Right forelimb (tissue), 1 donor: ENCODE results near the gene APBB2.
"Not testable (repeated sequence)": the region's sequence is repeated elsewhere in the genome, so short reads cannot be mapped to it uniquely, and the experiment has no call there.

Experiments
- DNase-seq: peaks from one replicate; pipeline ENCODE4 v3.0.0-alpha.2; 2018

Gene APBB2

GRCh38 chr4:41052287-41052686 is 162.1 kb downstream of the APBB2 start:
- DNase-seq, result no peak

- DNase-seq, result no peak
Observed at GRCh38 chr4:41050880-41051775, 163.2 kb downstream of the APBB2 start.

- DNase-seq, result no peak
Observed at GRCh38 chr4:41050116-41050515, 164.2 kb downstream of the APBB2 start.

GRCh38 chr4:41049176-41049575 is 165.2 kb downstream of the APBB2 start:
- not testable (repeated sequence) for DNase-seq

GRCh38 chr4:41044791-41045190 is 169.6 kb downstream of the APBB2 start:
- no peak for DNase-seq

GRCh38 chr4:41044165-41044564 is 170.2 kb downstream of the APBB2 start:
- DNase-seq, result no peak

GRCh38 chr4:41043465-41043864 is 170.9 kb downstream of the APBB2 start:
- no peak for DNase-seq

GRCh38 chr4:41041551-41041950 is 172.8 kb downstream of the APBB2 start:
- DNase-seq, result no peak

- DNase-seq, result no peak
Observed at GRCh38 chr4:41039317-41039716, 175.0 kb downstream of the APBB2 start.

- no peak for DNase-seq
Observed at GRCh38 chr4:41038304-41038703, 176.0 kb downstream of the APBB2 start.

- no peak for DNase-seq
Observed at GRCh38 chr4:41029098-41029497, 185.2 kb downstream of the APBB2 start.

- no peak for DNase-seq
Observed at GRCh38 chr4:41028392-41029076, 185.8 kb downstream of the APBB2 start.

- DNase-seq, result no peak
Observed at GRCh38 chr4:41026971-41027370, 187.4 kb downstream of the APBB2 start.

- DNase-seq, result no peak
Observed at GRCh38 chr4:41025824-41026223, 188.5 kb downstream of the APBB2 start.

- DNase-seq, result no peak
Observed at GRCh38 chr4:41024556-41025491, 189.5 kb downstream of the APBB2 start.

GRCh38 chr4:41022116-41022515 is 192.2 kb downstream of the APBB2 start:
- DNase-seq, result no peak

- DNase-seq, result no peak
Observed at GRCh38 chr4:41015016-41015675, 199.2 kb downstream of the APBB2 start.

GRCh38 chr4:41014158-41014557 is 200.2 kb downstream of the APBB2 start:
- no peak for DNase-seq

- DNase-seq, result no peak
Observed at GRCh38 chr4:41013746-41014145, 200.6 kb downstream of the APBB2 start.

- DNase-seq, result no peak
Observed at GRCh38 chr4:41012911-41013310, 201.4 kb downstream of the APBB2 start.

- no peak for DNase-seq
Observed at GRCh38 chr4:41012293-41012692, 202.0 kb downstream of the APBB2 start.

- DNase-seq, result no peak
Observed at GRCh38 chr4:41009411-41009810, 204.9 kb downstream of the APBB2 start.

GRCh38 chr4:41006141-41006540 is 208.2 kb downstream of the APBB2 start:
- DNase-seq, result no peak
